WTC11 (cell line): ENCODE results near the gene LRP11. TPM values are rescaled to one million over a fixed set of nuclear protein-coding genes. Genes with fewer than 3 reads are reported as not detected.

Experiments used
- ATAC-seq: fragments of 200-7000 bp; cut with Tn5 transposase; 2 replicates; pipeline ENCODE4 v1.10.0; 2021; ENCODE audit warnings: mild to moderate bottlenecking, moderate library complexity
- CTCF ChIA-PET: fragments of 300-600 bp; sonication (Branson Sonifier 250); formaldehyde crosslinking; loops from one replicate; lab custom pipeline; 2021; ENCODE audit warnings: antibody characterized with exemption; lab: Charles Lee
- POLR2A ChIA-PET: fragments of 350-600 bp; sonication (Branson Sonifier 250); formaldehyde crosslinking; loops from one replicate; lab custom pipeline; 2021; ENCODE audit warnings: antibody characterized with exemption; lab: Charles Lee
- DNase-seq: peaks from one replicate; pipeline ENCODE4 v3.0.0; 2021; ENCODE audit warnings: low spot score
- H3K27ac Mint-ChIP-seq: 2 replicates; pipeline ENCODE4 v1.8.0; 2021; ENCODE audit warnings: mixed read lengths
- H3K27me3 Mint-ChIP-seq: 2 replicates; pipeline ENCODE4 v1.8.0; 2021; ENCODE audit warnings: low read depth, mild to moderate bottlenecking, moderate library complexity, mixed read lengths
- H3K36me3 Mint-ChIP-seq: 2 replicates; pipeline ENCODE4 v1.8.0; 2021; ENCODE audit warnings: mixed read lengths
- H3K4me1 Mint-ChIP-seq: 2 replicates; pipeline ENCODE4 v1.8.0; 2022; ENCODE audit warnings: mixed read lengths
- H3K4me3 Mint-ChIP-seq: 2 replicates; pipeline ENCODE4 v1.8.0; 2021; ENCODE audit warnings: mild to moderate bottlenecking, moderate library complexity, mixed read lengths
- H3K9me3 Mint-ChIP-seq: 2 replicates; pipeline ENCODE4 v1.8.0; 2021; ENCODE audit warnings: mixed read lengths
- ATF1 ChIP-seq: sonication (generic); formaldehyde crosslinking; IDR thresholded peaks from 2 replicates; pipeline ENCODE4 v1.8.1; 2023; ENCODE audit warnings: mild to moderate bottlenecking, moderate library complexity, missing genetic modification reagents
- ATF2 ChIP-seq: sonication (generic); formaldehyde crosslinking; IDR thresholded peaks from 2 replicates; pipeline ENCODE4 v1.8.1; 2022; ENCODE audit warnings: low read depth, missing genetic modification reagents, borderline replicate concordance
- CTCF ChIP-seq: fragments of 200-600 bp; IDR thresholded peaks from 2 replicates; pipeline ENCODE4 v1.8.0; 2022; ENCODE audit warnings: antibody characterized with exemption
- ETV6 ChIP-seq: sonication (generic); formaldehyde crosslinking; IDR thresholded peaks from 2 replicates; pipeline ENCODE4 v1.8.1; 2022; ENCODE audit warnings: mild to moderate bottlenecking, missing genetic modification reagents
- FOXP1 ChIP-seq: sonication (generic); formaldehyde crosslinking; IDR thresholded peaks from 2 replicates; pipeline ENCODE4 v1.8.0; 2022; ENCODE audit warnings: missing genetic modification reagents, mild to moderate bottlenecking, moderate library complexity, borderline replicate concordance
- TP53 ChIP-seq: sonication (generic); formaldehyde crosslinking; IDR thresholded peaks from 2 replicates; pipeline ENCODE4 v1.8.1; 2023; ENCODE audit warnings: mild to moderate bottlenecking, missing genetic modification reagents
- ZNF121 ChIP-seq: sonication (generic); formaldehyde crosslinking; IDR thresholded peaks from 2 replicates; pipeline ENCODE4 v1.8.0; 2023; ENCODE audit warnings: missing genetic modification reagents
- ZNF138 ChIP-seq: sonication (generic); formaldehyde crosslinking; conservative IDR thresholded peaks from 2 replicates; pipeline ENCODE4 v1.8.1; 2022; ENCODE audit warnings: mild to moderate bottlenecking, moderate library complexity, missing genetic modification reagents
- ZNF232 ChIP-seq: sonication (generic); formaldehyde crosslinking; IDR thresholded peaks from 2 replicates; pipeline ENCODE4 v1.8.0; 2022; ENCODE audit warnings: mild to moderate bottlenecking, missing genetic modification reagents
- ZNF671 ChIP-seq: fragments of 250-450 bp; sonication (Bioruptor Pico); IDR thresholded peaks from 2 replicates; pipeline ENCODE4 v1.8.0; 2021; ENCODE audit warnings: mild to moderate bottlenecking
- total RNA-seq: library from RNA; stranded (reverse); gene quantifications from 3 replicates; pipeline ENCODE4 v1.2.3, GENCODE V29; 2021
- TF ChIP-seq, protein P1 (sequence below): sonication (generic); formaldehyde crosslinking; IDR thresholded peaks from 2 replicates; pipeline ENCODE4 v1.8.1; 2023; ENCODE audit warnings: mild to moderate bottlenecking, missing genetic modification reagents
- TF ChIP-seq, protein P2 (sequence below): sonication (generic); formaldehyde crosslinking; IDR thresholded peaks from 2 replicates; pipeline ENCODE4 v1.8.1; 2022; ENCODE audit warnings: mild to moderate bottlenecking, missing genetic modification reagents, moderate library complexity, borderline replicate concordance
- TF ChIP-seq, protein P3 (sequence below): sonication (generic); formaldehyde crosslinking; IDR thresholded peaks from 2 replicates; pipeline ENCODE4 v1.8.1; 2022; ENCODE audit warnings: low read depth, mild to moderate bottlenecking, moderate library complexity, missing genetic modification reagents, borderline replicate concordance

LRP11 gene
- total RNA-seq, 1 experiment from 2014 or later = 19.8 TPM

GRCh38 chr6:149840345-149841075 lies 23.6 kb downstream of the LRP11 start (continued):
- TF ChIP-seq ZNF121 (CRISPR knock-in tag) = no peak
- TF ChIP-seq ZNF138 (CRISPR knock-in tag) = no peak
- TF ChIP-seq, protein P1, sequence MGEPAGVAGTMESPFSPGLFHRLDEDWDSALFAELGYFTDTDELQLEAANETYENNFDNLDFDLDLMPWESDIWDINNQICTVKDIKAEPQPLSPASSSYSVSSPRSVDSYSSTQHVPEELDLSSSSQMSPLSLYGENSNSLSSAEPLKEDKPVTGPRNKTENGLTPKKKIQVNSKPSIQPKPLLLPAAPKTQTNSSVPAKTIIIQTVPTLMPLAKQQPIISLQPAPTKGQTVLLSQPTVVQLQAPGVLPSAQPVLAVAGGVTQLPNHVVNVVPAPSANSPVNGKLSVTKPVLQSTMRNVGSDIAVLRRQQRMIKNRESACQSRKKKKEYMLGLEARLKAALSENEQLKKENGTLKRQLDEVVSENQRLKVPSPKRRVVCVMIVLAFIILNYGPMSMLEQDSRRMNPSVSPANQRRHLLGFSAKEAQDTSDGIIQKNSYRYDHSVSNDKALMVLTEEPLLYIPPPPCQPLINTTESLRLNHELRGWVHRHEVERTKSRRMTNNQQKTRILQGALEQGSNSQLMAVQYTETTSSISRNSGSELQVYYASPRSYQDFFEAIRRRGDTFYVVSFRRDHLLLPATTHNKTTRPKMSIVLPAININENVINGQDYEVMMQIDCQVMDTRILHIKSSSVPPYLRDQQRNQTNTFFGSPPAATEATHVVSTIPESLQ (CRISPR knock-in tag) = no peak
- TF ChIP-seq TP53 = no peak
- TF ChIP-seq ZNF671 (CRISPR knock-in tag) = no peak
- TF ChIP-seq ATF2 = no peak
- TF ChIP-seq, protein P2, sequence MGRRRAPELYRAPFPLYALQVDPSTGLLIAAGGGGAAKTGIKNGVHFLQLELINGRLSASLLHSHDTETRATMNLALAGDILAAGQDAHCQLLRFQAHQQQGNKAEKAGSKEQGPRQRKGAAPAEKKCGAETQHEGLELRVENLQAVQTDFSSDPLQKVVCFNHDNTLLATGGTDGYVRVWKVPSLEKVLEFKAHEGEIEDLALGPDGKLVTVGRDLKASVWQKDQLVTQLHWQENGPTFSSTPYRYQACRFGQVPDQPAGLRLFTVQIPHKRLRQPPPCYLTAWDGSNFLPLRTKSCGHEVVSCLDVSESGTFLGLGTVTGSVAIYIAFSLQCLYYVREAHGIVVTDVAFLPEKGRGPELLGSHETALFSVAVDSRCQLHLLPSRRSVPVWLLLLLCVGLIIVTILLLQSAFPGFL = no peak
- TF ChIP-seq ATF1 = no peak
- TF ChIP-seq ZNF232 (CRISPR knock-in tag) = no peak
- TF ChIP-seq, protein P3, sequence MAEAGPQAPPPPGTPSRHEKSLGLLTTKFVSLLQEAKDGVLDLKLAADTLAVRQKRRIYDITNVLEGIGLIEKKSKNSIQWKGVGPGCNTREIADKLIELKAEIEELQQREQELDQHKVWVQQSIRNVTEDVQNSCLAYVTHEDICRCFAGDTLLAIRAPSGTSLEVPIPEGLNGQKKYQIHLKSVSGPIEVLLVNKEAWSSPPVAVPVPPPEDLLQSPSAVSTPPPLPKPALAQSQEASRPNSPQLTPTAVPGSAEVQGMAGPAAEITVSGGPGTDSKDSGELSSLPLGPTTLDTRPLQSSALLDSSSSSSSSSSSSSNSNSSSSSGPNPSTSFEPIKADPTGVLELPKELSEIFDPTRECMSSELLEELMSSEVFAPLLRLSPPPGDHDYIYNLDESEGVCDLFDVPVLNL (CRISPR knock-in tag) = no peak
- 0 out of 2 replicates have a peak, but pooled peaks have one; percentile 46 for TF ChIP-seq ETV6 (CRISPR knock-in tag)

GRCh38 chr6:149834513-149835481 lies 29.4 kb downstream of the LRP11 start:
- H3K36me3 Mint-ChIP-seq = peaks cover 3% of the 10 kb centered on the region
- no peaks in the 10 kb centered on the region for H3K9me3 Mint-ChIP-seq
- H3K4me3 Mint-ChIP-seq = no peak overlapping the region
- CTCF ChIA-PET = interaction anchor here (0.7 to 1.0 kb wide), 4 partner anchors 12 to 90 kb away, joined by 3 to 5 read pairs (median 3); no protein-coding TSS in a partner anchor
- peak; percentile 69 for DNase-seq
- peak; percentile 66 for ATAC-seq
- POLR2A ChIA-PET = no interaction called here
- TF ChIP-seq FOXP1 (CRISPR knock-in tag) = no peak
- peak; percentile 85 for TF ChIP-seq CTCF
- no peak overlapping the region for H3K27ac Mint-ChIP-seq
- no peaks in the 10 kb centered on the region for H3K27me3 Mint-ChIP-seq
- peaks cover 7% of the 10 kb centered on the region for H3K4me1 Mint-ChIP-seq
